HG03354 (cell line): Measurements from ENCODE around the gene BCL2A1.
"Not testable (repeated sequence)": the region's sequence is repeated elsewhere in the genome, so short reads cannot be mapped to it uniquely, and the experiment has no call there.

Experiments
- ATAC-seq: cut with Tn5 transposase; IDR thresholded peaks from one replicate; pipeline ENCODE4 v1.9.1; 2021; ENCODE audit warnings: mild to moderate bottlenecking; ENCODE audit not compliant: unreplicated experiment, poor library complexity, severe bottlenecking

BCL2A1 gene

GRCh38 chr15:79964232-79964805 is 6.7 kb downstream of the BCL2A1 start:
- ATAC-seq: no peak

DNA sequence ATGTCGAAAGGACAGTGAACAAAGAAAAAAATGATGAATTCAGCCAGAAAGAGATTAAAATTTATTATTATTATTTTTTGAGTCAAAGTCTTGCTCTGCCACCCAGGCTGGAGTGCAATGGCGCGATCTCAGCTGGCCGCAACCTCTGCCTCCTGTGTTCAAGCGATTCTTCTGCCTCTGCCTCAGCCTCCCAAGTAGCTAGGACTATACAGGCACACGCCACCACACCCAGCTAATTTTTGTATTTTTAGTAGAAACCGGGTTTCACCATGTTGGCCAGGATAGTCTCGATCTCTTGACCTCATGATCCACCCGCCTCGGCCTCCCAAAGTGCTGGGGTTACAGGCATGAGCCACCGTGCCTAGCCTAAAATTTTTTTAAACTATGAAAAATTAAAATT is 8.1 kb downstream of the BCL2A1 start:
- not testable (repeated sequence) for ATAC-seq

DNA sequence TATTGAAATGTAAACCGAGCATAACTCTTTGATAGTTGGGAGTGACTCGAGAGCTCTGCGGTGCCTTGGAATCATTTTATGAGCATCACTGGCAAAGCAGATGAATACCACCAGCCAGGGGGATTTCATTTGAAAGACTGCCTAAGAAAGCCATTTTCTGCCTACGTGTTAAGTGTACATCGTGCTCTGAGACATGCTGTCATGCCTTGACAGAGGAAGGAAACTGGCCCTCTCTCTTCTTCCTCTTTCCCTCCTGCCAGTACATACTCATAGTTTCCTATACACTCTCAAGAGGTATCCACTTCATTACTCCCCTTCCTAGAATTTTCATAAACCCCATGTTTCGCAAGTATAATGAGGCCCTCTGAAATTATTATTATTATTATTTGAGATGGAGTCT is 8.8 kb downstream of the BCL2A1 start:
- no peak for ATAC-seq

- no peak for ATAC-seq
These were observed 10.3 kb downstream of the BCL2A1 start for GRCh38 chr15:79960502-79961212.

GRCh38 chr15:79957741-79958140 is 13.3 kb downstream of the BCL2A1 start:
- no peak for ATAC-seq

- ATAC-seq: no peak
These were observed 14.5 kb downstream of the BCL2A1 start for GRCh38 chr15:79956354-79956939.

DNA sequence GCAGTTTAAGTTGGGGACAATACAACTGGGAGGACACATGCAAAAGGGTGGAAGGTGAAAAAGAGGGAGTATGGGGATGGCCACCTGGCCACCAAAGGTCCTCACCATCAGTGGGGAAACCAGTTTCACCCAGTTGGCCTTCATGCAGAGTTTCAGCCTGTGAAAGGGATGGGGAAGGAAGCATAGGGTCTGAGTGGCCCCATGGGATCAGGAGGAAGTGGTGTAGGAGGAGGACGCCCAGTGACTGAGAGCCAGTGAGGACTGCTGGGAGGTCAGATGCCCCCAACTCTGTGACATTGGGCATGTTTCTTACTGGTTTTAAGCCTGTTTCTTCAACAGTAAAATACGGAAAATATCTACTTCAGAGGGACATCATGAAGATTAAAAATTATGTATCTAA is 16.3 kb downstream of the BCL2A1 start:
- no peak for ATAC-seq

- no peak for ATAC-seq
These were observed 17.0 kb downstream of the BCL2A1 start for GRCh38 chr15:79953951-79954444.

DNA sequence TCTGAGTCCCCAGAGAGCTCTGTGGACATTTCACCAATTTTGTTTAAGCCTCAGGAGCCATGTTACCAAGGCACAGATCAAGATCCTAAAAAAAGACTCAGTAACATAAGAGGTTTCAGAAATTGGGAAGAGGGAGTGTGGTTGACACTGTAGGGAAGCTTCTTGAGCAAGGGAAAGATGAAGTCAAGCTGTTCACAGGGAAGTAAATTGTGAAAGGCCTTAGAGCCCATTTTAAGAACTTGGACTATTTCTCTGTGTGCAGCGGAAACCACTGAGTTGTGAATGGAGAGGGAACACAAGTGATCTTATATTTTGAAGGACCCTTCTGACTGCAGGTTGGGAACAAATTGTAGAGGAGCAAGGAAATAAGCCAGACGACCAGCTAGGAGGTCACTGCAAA is 18.7 kb downstream of the BCL2A1 start:
- no peak for ATAC-seq

GRCh38 chr15:79950247-79950646 is 20.7 kb downstream of the BCL2A1 start:
- no peak for ATAC-seq

GRCh38 chr15:79948761-79949160 is 22.2 kb downstream of the BCL2A1 start:
- ATAC-seq: no peak

DNA sequence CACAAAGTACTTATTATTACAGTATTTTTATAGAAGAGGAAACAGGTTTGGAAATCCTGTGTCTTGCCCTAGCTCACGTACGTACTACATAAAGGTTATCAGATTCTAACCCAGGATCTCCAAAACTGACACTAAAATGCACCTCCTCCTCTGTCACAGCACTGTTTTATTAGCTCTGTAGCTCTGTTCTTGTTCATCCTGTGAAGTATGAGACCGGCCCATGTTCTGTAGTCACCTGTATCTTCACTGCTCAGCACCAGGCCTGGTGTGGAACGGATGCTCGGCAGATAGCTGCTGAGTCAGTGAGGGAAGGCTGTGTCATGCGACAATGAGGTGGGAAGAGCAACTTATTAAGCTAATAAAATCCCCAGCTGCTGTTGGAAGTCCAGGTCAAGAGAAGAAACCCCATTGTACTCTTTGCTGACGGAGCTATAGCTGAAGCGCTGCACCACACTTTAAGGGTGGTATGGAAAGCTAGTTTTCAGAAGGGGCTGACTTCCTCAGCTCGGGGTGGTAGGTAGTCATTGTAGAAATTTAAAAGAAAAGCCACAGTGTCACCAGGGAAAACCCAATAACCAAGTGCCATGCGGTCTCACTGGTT is 22.8 kb downstream of the BCL2A1 start:
- ATAC-seq: peak; percentile 59

- ATAC-seq: no peak
These were observed 24.0 kb downstream of the BCL2A1 start for GRCh38 chr15:79947009-79947408.

GRCh38 chr15:79944622-79945021 is 26.4 kb downstream of the BCL2A1 start:
- ATAC-seq: no peak

DNA sequence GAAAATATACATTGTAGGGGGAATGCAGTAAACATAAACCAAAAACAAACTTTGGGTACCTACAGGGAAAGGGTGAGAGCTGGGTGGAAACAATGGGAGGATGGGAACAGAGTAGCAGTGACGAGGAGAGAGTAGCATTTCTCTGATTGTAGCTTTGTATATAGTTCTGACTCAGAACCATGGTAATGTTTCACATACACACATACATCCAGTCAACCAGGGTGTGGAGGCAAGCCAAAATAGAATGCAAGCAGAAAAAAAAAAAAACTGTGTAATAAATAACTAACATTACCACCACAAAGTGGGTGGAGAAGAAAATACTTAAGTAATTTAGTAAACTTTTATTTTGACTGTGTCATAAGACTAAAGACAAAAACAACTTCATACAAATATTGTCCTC is 27.2 kb downstream of the BCL2A1 start:
- ATAC-seq: peak; percentile 89

DNA sequence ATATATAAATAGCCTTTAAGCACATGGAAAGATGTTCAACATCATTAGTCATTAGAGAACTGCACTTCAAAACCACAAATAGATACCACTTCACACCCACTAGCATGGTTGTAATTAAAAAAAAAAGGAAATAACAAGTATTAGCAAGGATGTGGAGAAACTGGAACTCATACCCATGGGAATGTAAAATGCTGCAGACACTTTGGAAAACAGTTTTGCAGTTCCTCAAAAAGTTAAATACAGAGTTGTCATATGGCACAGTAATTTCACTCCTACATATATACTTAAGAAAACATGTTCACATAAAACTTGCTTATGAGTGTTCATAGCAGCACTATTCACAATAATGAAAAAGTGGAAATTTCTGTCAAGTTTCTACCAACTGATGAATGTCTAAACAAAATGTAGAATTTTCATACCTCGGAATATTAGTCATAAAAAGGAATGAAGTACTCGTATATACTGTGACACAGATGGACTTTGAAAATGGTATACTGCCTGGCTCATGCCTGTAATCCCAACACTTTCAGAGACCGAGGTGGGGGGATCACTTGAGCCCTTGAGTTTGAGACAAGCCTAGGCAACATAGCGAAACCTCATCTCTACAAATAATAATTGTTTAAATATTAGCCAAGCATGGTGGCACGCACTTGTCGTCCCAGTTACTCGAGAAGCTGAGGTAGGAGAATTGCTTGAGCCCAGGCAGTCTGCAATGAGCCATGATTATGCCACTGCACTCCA is 28.1 kb downstream of the BCL2A1 start:
- ATAC-seq: no peak

DNA sequence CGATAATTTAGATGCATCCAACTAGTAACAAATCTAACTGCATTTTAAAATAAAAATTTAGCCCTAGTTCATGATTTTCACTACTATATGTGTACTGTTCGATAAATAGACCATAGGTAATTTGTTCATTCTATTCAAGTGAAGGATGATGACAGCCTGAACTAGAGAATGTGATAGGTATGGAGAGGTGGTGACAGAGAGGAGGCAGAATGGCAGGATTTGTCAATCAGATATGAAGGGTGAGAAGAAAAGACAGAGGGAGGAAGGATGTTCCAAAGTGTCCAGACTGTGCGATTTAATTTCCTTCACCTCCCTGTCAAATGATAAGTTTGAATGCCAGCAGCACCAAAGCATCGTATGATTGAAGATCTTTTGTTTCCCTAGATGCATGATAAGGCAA is 31.6 kb downstream of the BCL2A1 start:
- ATAC-seq: no peak

DNA sequence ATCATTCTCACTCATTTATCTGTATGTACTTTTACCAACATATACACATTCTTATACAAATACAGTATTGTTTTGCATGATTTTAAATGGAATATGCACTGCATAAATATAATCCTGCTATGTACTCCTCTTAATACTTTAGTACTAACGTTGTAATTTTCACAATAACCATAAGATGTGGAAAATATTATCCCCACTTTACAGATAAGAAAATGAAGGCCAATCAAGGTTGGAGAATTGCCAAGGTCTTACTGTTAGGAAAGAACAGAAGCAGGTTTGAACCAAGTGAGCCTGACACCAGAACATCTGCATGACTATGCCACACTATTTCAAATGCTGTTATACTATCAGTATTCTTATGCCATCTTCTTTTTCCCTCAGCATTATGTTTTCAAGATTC is 32.9 kb downstream of the BCL2A1 start:
- no peak for ATAC-seq

DNA sequence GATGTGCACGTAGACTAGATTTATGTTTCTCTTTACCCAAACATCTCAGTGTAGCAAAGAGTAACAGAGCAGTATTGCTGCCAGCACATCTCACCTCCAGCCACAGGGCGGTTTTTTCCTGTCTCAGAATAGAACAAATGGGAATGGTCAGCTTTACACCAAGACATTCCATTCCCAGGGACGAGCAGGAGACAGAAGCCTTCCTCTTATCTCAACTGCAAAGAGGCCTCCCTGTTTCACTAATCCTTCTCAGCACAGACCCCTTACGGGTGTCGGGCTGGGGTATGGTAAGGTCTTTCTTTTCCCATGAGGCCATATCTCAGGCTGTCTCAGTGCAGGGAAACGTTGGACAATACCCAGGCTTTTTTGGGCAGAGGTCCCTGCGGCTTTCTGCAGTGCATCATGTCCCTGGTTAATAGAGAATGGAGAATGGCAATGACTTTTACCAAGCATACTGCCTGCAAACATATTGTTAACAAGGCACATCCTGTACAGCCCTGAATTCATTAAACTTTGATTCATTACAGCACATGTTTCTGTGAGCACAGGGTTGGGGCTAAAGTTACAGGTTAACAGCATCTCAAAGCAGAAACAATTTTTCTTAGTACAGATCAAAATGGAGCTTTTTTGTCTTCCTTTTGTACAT is 35.3 kb downstream of the BCL2A1 start:
- ATAC-seq: not testable (repeated sequence)

- ATAC-seq: no peak
These were observed 37.8 kb downstream of the BCL2A1 start for GRCh38 chr15:79933231-79933630.
